ENCODE measurements around the gene DECR2.
A peak's percentile ranks its signal among the peaks of the same experiment; 100 is the strongest.

DECR2 gene

GRCh38 chr16:396605-397004 is 5.1 kb upstream of the DECR2 start (continued):
- TF ChIP-seq ZNF501 (tag by site-specific recombination; IDR thresholded peaks at IDR 0.05), result no peak
- no peak for TF ChIP-seq ZNF324 (tag by site-specific recombination; IDR thresholded peaks at IDR 0.05)
- TF ChIP-seq ZNF174 (tag by site-specific recombination; IDR thresholded peaks at IDR 0.05), result no peak
- no peak for TF ChIP-seq ZNF658 (tag by site-specific recombination; IDR thresholded peaks at IDR 0.05)
- TF ChIP-seq ATF2 (tag by site-specific recombination; IDR thresholded peaks at IDR 0.05; ENCODE audit: low read depth), result no peak
- TF ChIP-seq ZFP41 (tag by site-specific recombination; IDR thresholded peaks at IDR 0.05; ENCODE audit: borderline replicate concordance), result no peak
- TF ChIP-seq ZNF521 (tag by site-specific recombination; IDR thresholded peaks at IDR 0.05), result no peak
- peak; percentile 62; the same call in 1 of the 2 replicates for TF ChIP-seq ZBTB10 (tag by site-specific recombination; IDR thresholded peaks at IDR 0.05)
- no peak for TF ChIP-seq GLI2 (tag by site-specific recombination; IDR thresholded peaks at IDR 0.05; ENCODE audit: borderline replicate concordance, low read depth)
- TF ChIP-seq SP3 (tag by site-specific recombination; IDR thresholded peaks at IDR 0.05), result peak; percentile 55
- TF ChIP-seq KLF9 (tag by site-specific recombination; IDR thresholded peaks at IDR 0.05; ENCODE audit: low read depth), result peak; percentile 40; the same call in 1 of the 2 replicates
- TF ChIP-seq ZNF785 (tag by site-specific recombination; IDR thresholded peaks at IDR 0.05), result no peak
- no peak for TF ChIP-seq ZNF843 (tag by site-specific recombination; IDR thresholded peaks at IDR 0.05)
- TF ChIP-seq ZNF16 (tag by site-specific recombination; IDR thresholded peaks at IDR 0.05; ENCODE audit: low read depth), result no peak
- no peak for TF ChIP-seq ZNF639 (tag by site-specific recombination; IDR thresholded peaks at IDR 0.05)
- no peak for TF ChIP-seq ZSCAN18 (tag by site-specific recombination; IDR thresholded peaks at IDR 0.05)
- TF ChIP-seq PRDM6 (tag by site-specific recombination; IDR thresholded peaks at IDR 0.05), result no peak
- no peak for TF ChIP-seq RBAK (tag by site-specific recombination; IDR thresholded peaks at IDR 0.05)
- TF ChIP-seq ZNF121 (tag by site-specific recombination; IDR thresholded peaks at IDR 0.05), result 0 out of 2 replicates have a peak, but pooled peaks have one; percentile 29
- TF ChIP-seq ZBTB8A (tag by site-specific recombination; IDR thresholded peaks at IDR 0.05), result peak; percentile 84
- no peak; the same call in 1 of the 2 replicates for TF ChIP-seq ZSCAN23 (tag by site-specific recombination; IDR thresholded peaks at IDR 0.05)
- TF ChIP-seq ZNF239 (tag by site-specific recombination; IDR thresholded peaks at IDR 0.05), result no peak
- no peak for TF ChIP-seq PBX3 (CRISPR knock-in tag; IDR thresholded peaks at IDR 0.05)
- no peak for TF ChIP-seq ZFP3 (tag by site-specific recombination; IDR thresholded peaks at IDR 0.05; ENCODE audit: low read depth)
- TF ChIP-seq HOXA7 (CRISPR knock-in tag; IDR thresholded peaks at IDR 0.05; ENCODE audit: borderline replicate concordance), result no peak
- TF ChIP-seq ZNF23 (tag by site-specific recombination; IDR thresholded peaks at IDR 0.05; ENCODE audit: borderline replicate concordance), result no peak
- no peak for TF ChIP-seq SCRT1 (tag by site-specific recombination; IDR thresholded peaks at IDR 0.05; ENCODE audit: borderline replicate concordance)
- no peak for TF ChIP-seq ZNF138 (tag by site-specific recombination; IDR thresholded peaks at IDR 0.05; ENCODE audit: borderline replicate concordance)
- TF ChIP-seq ZNF221 (tag by site-specific recombination; IDR thresholded peaks at IDR 0.05; ENCODE audit: borderline replicate concordance), result no peak
- no peak for TF ChIP-seq ZNF530 (tag by site-specific recombination; IDR thresholded peaks at IDR 0.05; ENCODE audit: low read depth)
- TF ChIP-seq ZNF555 (tag by site-specific recombination; conservative IDR thresholded peaks at IDR 0.05), result no peak
- no peak for TF ChIP-seq ZNF426 (tag by site-specific recombination; IDR thresholded peaks at IDR 0.05)
